IPS-15b (cell line): ENCODE measurements around the gene ELL2.
"Not testable (repeated sequence)": the region's sequence is repeated elsewhere in the genome, so short reads cannot be mapped to it uniquely, and the experiment has no call there.

Experiments
- H3K27me3 ChIP-seq: one replicate; pipeline ENCODE4 v1.6.1; 2013; ENCODE audit warnings: low read length; ENCODE audit not compliant: control insufficient read depth, insufficient read depth
- H3K36me3 ChIP-seq: one replicate; pipeline ENCODE4 v1.6.1; 2013; ENCODE audit warnings: low read length; ENCODE audit not compliant: control insufficient read depth, insufficient read depth
- H3K4me1 ChIP-seq: one replicate; pipeline ENCODE4 v1.6.1; 2013; ENCODE audit warnings: mild to moderate bottlenecking, low read length; ENCODE audit not compliant: control insufficient read depth, insufficient read depth
- H3K4me3 ChIP-seq: one replicate; pipeline ENCODE4 v1.5.1; 2013; ENCODE audit warnings: low read depth, low read length
- H3K9ac ChIP-seq: one replicate; pipeline ENCODE4 v1.6.1; 2013; ENCODE audit warnings: low read depth, mild to moderate bottlenecking, low read length
- H3K9me3 ChIP-seq: one replicate; pipeline ENCODE4 v1.6.1; 2013; ENCODE audit warnings: mild to moderate bottlenecking, low read length; ENCODE audit not compliant: control insufficient read depth, insufficient read depth

Gene ELL2

DNA sequence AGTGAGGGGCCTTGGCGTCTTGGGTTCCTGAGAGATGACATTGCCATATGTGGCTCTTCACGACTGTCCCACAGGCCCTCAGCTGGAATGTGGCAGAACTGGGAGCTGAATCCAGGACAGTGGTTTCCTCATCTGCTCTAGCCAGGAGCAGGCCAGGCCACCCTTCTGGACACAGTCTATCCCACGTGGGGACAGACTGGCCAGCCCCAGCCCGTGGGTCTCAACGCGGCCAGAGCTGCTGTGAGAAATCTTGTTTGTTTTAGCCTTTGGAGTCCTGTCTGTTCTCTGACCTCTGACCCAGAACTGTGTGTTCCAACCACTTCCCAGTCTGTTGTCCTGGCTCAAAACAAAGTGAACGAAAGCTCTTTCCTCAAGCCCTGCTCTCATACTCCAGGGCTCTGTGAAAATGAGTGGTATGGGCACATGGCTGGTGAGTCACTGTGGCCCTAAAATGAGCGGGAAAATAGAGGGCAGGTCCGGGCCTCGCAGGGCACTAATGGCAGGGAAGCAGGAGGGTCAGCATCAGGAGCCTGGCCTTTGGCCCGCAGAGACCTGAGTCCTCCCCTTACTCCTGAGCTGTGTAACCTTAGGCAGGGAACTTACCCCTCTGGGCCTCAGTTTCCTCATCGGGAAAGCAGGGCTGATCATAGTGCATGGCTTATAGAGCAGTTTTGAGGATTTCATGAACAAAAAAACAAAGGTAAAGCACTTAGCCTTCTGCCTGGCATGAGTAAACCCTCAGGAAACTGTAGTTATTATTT is 104.3 kb downstream of the ELL2 start:
- H3K9me3 ChIP-seq = no peaks in the 10 kb centered on the region
- H3K9ac ChIP-seq = no peak overlapping the region
- H3K27me3 ChIP-seq = peaks cover 3% of the 10 kb centered on the region
- H3K4me3 ChIP-seq = no peak overlapping the region
- peaks cover 7% of the 10 kb centered on the region for H3K4me1 ChIP-seq
- H3K36me3 ChIP-seq = no peaks in the 10 kb centered on the region

DNA sequence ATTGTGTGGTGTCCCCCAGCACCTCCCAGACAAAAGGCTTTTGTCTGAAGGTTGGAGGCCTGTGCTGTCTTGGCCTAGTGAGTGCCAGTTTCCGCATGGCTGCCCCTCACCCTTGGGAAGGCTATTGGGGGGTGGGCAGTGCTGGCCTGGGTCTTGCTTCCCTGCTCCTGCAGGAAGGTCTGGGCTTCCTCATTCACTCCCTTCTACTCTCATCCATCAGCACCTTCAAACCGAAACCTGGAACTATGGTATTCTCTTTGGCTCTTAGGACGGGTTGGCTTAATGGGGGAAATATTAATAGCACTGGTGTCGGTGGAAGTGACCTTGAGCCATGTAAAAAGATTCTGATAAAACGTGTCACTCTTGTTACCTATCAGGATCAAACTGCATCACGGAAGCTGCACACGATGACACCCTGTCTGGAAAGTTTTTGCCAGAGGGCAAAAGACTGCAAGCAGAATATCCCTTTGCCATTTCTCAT is 105.1 kb downstream of the ELL2 start:
- H3K36me3 ChIP-seq = no peaks in the 10 kb centered on the region
- peaks cover 3% of the 10 kb centered on the region for H3K27me3 ChIP-seq
- H3K9ac ChIP-seq = no peak overlapping the region
- H3K4me3 ChIP-seq = no peak overlapping the region
- H3K9me3 ChIP-seq = no peaks in the 10 kb centered on the region
- peaks cover 7% of the 10 kb centered on the region for H3K4me1 ChIP-seq

DNA sequence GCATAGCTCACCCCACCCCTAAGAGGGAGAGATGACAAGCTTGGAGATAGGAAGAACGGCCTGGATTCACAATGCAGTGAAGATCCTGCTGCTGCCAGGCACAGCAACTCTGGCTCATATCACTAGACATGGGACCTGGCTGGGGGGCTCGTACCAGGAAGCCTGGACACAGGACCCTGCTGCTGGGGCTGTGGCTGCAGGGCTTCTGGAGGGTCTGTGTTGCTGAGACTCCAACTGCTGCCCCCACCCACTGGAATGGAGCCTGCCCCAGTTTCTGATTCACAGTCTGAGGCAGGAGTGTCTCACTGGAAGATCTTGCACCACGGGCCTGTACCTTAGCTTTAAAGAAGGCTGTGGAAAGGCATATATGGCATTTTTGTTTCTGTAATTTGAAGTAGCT is 108.2 kb downstream of the ELL2 start:
- H3K4me1 ChIP-seq = no peaks in the 10 kb centered on the region
- H3K9ac ChIP-seq = no peak overlapping the region
- H3K36me3 ChIP-seq = no peaks in the 10 kb centered on the region
- no peaks in the 10 kb centered on the region for H3K9me3 ChIP-seq
- no peak overlapping the region for H3K4me3 ChIP-seq
- H3K27me3 ChIP-seq = no peaks in the 10 kb centered on the region

DNA sequence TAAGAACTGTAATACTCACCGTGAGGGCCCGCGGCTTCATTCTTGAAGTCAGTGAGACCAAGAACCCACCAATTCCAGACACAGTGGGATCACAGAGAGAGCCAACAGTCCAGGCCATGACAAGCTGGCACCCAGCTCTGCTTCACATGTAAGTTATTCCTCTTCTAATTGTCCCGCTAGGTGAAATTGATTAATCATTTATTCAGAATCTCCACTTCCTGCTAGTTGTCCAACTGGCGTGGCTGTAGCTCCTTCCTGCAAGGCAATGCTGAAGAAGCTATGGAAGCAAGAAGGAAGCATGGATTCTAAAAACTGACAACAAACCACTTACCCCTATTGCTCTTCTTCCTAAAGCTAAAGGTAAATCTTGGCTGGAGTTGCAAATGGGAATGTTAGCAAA is 109.1 kb downstream of the ELL2 start:
- no peak overlapping the region for H3K4me3 ChIP-seq
- H3K27me3 ChIP-seq = no peaks in the 10 kb centered on the region
- no peak overlapping the region for H3K9ac ChIP-seq
- no peaks in the 10 kb centered on the region for H3K36me3 ChIP-seq
- H3K9me3 ChIP-seq = no peaks in the 10 kb centered on the region
- H3K4me1 ChIP-seq = no peaks in the 10 kb centered on the region

DNA sequence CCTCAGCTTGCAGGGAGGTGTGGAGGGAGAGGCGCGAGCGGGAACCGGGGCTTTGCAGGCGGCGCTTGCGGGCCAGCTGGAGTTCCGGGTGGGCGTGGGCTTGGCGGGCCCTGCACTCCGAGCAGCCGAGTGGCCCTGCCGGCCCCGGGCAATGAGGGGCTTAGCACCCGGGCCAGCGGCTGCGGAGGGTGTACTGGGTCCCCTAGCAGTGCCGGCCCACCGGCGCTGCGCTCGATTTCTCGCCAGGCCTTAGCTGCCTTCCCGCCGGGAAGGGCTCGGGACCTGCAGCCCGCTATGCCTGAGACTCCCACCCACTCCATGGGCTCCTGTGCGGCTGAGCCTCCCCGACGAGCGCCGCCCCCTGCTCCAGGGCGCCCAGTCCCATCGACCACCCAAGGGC is 110.5 kb downstream of the ELL2 start:
- not testable (repeated sequence) for H3K4me3 ChIP-seq, H3K9me3 ChIP-seq, H3K36me3 ChIP-seq, H3K27me3 ChIP-seq, H3K9ac ChIP-seq, H3K4me1 ChIP-seq

DNA sequence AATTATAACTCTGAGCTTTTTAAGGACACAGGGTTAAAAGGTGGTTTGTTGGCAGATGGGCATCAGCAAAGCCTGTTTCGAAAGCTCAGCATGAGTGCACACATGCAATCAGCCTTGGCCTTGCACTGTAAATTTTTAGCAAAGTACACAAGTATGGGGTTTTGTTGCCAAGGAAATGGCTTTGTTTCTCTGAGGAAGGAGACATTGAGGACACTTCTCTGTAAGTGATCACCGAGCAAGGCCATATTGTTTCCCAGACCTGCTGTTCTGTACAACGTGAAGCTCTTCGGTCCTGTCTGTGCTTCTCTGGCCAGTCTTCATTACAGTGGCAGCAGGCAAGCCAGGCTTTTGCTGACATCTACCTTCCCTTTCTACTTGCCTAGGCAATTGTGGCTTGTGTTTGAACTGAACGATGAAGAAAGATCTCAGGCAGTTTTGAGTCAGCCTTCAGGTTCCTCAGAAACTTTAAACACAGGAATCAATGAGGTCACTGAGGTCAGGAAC is 111.2 kb downstream of the ELL2 start:
- no peaks in the 10 kb centered on the region for H3K9me3 ChIP-seq
- H3K27me3 ChIP-seq = no peaks in the 10 kb centered on the region
- no peaks in the 10 kb centered on the region for H3K36me3 ChIP-seq
- no peak overlapping the region for H3K4me3 ChIP-seq
- H3K4me1 ChIP-seq = no peaks in the 10 kb centered on the region
- H3K9ac ChIP-seq = no peak overlapping the region

DNA sequence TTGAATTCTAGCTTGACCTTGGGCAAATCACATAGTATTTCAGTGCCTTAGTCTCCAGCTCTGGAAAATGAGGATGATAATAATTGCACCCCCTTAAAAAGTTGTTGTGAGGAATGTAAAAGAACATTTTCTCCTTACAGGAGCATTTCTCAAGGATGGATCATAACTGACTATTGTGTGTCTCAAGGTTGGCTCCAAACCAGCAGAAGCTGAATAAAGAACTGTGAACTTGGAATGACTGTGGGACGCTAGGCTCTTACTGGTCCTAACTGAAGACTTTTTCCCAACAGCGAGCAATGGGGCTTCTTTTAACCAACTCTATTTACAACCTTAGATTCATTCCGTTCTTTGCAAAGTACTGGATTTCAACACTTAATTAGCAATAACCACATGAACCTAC is 113.0 kb downstream of the ELL2 start:
- H3K9ac ChIP-seq = no peak overlapping the region
- no peaks in the 10 kb centered on the region for H3K27me3 ChIP-seq
- H3K4me1 ChIP-seq = no peaks in the 10 kb centered on the region
- H3K4me3 ChIP-seq = no peak overlapping the region
- H3K36me3 ChIP-seq = no peaks in the 10 kb centered on the region
- no peaks in the 10 kb centered on the region for H3K9me3 ChIP-seq

DNA sequence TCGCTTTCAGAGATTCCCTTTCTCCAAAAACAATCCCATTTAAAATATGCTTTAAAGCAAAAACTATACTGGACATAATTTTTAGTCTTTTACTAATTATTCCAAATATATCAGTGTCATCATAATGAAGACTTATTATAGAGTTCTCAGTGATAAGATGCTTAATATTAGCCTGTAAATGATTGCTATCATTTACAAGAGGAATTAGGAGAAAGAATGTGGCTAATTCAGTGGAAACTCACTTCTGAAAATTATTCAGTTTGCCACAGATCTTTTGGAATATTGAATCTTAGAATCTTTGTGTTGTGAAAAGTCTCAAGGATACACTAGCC is 114.4 kb downstream of the ELL2 start:
- Histone ChIP-seq H3K9ac (no peak overlapping the region), H3K27me3 (no peaks in the 10 kb centered on the region), H3K36me3 (no peaks in the 10 kb centered on the region), H3K9me3 (no peaks in the 10 kb centered on the region), H3K4me3 (no peak overlapping the region), H3K4me1 (no peaks in the 10 kb centered on the region)

DNA sequence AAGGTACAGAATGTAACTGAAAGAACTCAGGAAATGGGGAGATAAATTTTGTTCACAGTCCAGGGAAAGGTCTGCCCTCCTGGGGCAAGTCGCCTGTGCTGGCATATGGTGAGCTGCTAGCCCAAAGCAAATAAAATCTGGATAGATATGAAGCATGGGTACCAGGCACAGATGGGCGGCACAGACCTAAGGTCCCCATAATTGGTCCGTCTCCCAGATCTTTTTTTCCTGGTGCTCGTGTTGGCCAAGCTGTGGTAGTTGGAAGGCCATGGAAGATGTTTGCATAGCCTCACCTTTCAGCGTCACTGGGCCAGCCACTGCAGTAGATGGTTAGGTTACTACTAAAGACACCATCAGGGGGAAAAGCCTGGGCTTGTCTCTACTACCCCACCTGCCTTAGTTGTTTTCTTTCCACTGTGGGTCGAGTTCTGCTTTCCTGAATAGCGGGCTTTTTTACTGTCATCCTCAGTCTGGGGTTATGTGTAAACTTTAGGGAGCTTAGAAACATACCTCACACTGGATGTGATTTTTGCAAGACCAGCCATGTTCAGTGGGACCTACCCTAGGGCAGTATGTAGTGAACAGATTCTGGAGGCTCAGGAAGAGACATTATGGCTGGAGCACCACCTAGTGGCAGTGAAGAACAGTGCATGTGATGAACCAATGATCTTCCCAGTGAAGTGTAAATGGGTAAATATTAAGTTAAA is 114.9 kb downstream of the ELL2 start:
- Histone ChIP-seq H3K27me3 (no peaks in the 10 kb centered on the region), H3K36me3 (no peaks in the 10 kb centered on the region), H3K9ac (no peak overlapping the region), H3K4me3 (no peak overlapping the region), H3K4me1 (no peaks in the 10 kb centered on the region), H3K9me3 (no peaks in the 10 kb centered on the region)

DNA sequence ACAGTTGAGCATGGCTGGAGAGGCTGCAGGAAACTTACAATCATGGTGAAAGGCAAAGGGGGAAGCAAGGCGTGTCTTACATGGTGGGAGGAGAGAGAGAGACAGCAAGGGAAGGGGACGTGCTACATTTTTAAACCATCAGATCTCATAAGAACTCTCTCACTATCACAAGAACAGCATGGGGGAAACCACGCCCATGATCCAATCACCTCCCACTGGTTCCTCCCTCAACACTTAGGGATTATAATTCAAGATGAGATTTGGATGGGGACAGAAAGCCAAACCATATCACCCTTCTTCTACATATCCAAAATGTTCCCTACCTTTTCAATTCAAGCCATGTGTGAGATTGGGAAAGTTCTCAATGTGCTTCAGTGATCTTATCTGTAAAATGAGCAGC is 116.3 kb downstream of the ELL2 start:
- no peaks in the 10 kb centered on the region for H3K27me3 ChIP-seq
- no peak overlapping the region for H3K9ac ChIP-seq
- H3K4me1 ChIP-seq = no peaks in the 10 kb centered on the region
- H3K36me3 ChIP-seq = no peaks in the 10 kb centered on the region
- no peak overlapping the region for H3K4me3 ChIP-seq
- no peaks in the 10 kb centered on the region for H3K9me3 ChIP-seq

DNA sequence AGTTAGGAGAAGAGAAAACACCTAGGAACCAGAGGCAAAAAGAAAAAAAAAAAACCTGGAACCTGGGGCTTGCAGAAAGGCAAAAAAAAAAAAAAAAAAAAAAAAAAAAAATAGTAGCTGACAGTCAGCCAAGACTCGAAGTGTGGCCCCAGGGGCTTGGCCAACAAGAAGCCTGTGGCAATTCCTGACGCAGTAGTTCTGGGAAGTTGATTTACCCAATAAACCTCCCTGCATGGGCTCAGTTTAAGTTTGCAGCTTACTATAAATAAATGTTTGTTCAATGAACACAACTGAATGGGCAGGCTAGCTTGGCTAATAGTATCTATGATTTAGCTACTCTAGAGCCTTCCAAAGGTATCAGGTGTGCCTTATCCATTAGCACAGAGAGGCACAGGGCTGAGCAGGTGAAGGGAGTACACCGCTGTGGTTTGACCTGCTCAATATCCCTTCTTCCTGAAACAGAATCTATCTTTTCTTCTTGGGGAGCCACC is 117.9 kb downstream of the ELL2 start:
- no peaks in the 10 kb centered on the region for H3K4me1 ChIP-seq
- no peak overlapping the region for H3K4me3 ChIP-seq
- no peaks in the 10 kb centered on the region for H3K36me3 ChIP-seq
- no peaks in the 10 kb centered on the region for H3K27me3 ChIP-seq
- no peak overlapping the region for H3K9ac ChIP-seq
- H3K9me3 ChIP-seq = no peaks in the 10 kb centered on the region
